Measurements from ENCODE around the gene KLHL29. TPM values are rescaled to one million over a fixed set of nuclear protein-coding genes. Genes with fewer than 3 reads are reported as not detected.

The KLHL29 gene
- total RNA-seq, 1 experiment from 2014 or later: 6.4 TPM

GRCh38 chr2:23361152-23361551 is 23.8 kb upstream of the KLHL29 start:
- no peak for DNase-seq (ENCODE audit: low read depth, low spot score)
- in situ Hi-C loops (cut with HindIII; ENCODE audit: low pct_unique_long_range_greater_than_20kb, low sequenced_read_pairs): no loop called here

- no peak for DNase-seq (ENCODE audit: low read depth, low spot score)
These were observed 21.7 kb upstream of the KLHL29 start for GRCh38 chr2:23363268-23363667.

GRCh38 chr2:23363831-23364230 is 21.1 kb upstream of the KLHL29 start:
- peak; percentile 88 for DNase-seq (ENCODE audit: low read depth, low spot score)

More at GRCh38 chr2:23363268-23363667, 21.7 kb upstream of the KLHL29 start:
- in situ Hi-C loops (cut with HindIII; ENCODE audit: low pct_unique_long_range_greater_than_20kb, low sequenced_read_pairs): no loop called here

GRCh38 chr2:23366720-23367119 is 18.3 kb upstream of the KLHL29 start:
- DNase-seq (ENCODE audit: low read depth, low spot score): peak; percentile 40
- in situ Hi-C loops (cut with HindIII; ENCODE audit: low pct_unique_long_range_greater_than_20kb, low sequenced_read_pairs): no loop called here

More at GRCh38 chr2:23363831-23364230, 21.1 kb upstream of the KLHL29 start:
- in situ Hi-C loops (cut with HindIII; ENCODE audit: low pct_unique_long_range_greater_than_20kb, low sequenced_read_pairs): no loop called here

- in situ Hi-C loops (cut with HindIII; ENCODE audit: low pct_unique_long_range_greater_than_20kb, low sequenced_read_pairs): no loop called here
- no peak for DNase-seq (ENCODE audit: low read depth, low spot score)
These were observed 17.2 kb upstream of the KLHL29 start for GRCh38 chr2:23367760-23368159.

- no peak for DNase-seq (ENCODE audit: low read depth, low spot score)
- in situ Hi-C loops (cut with HindIII; ENCODE audit: low pct_unique_long_range_greater_than_20kb, low sequenced_read_pairs): no loop called here
These were observed 11.3 kb upstream of the KLHL29 start for GRCh38 chr2:23373666-23374065.

GRCh38 chr2:23375448-23375847 is 9.5 kb upstream of the KLHL29 start:
- peak; percentile 69 for DNase-seq (ENCODE audit: low read depth, low spot score)
- in situ Hi-C loops (cut with HindIII; ENCODE audit: low pct_unique_long_range_greater_than_20kb, low sequenced_read_pairs): no loop called here

- in situ Hi-C loops (cut with HindIII; ENCODE audit: low pct_unique_long_range_greater_than_20kb, low sequenced_read_pairs): no loop called here
- no peak for DNase-seq (ENCODE audit: low read depth, low spot score)
These were observed 8.9 kb upstream of the KLHL29 start for GRCh38 chr2:23376075-23376474.

GRCh38 chr2:23376972-23377371 is 8.0 kb upstream of the KLHL29 start:
- in situ Hi-C loops (cut with HindIII; ENCODE audit: low pct_unique_long_range_greater_than_20kb, low sequenced_read_pairs): no loop called here
- no peak for DNase-seq (ENCODE audit: low read depth, low spot score)

- in situ Hi-C loops (cut with HindIII; ENCODE audit: low pct_unique_long_range_greater_than_20kb, low sequenced_read_pairs): no loop called here
- no peak for DNase-seq (ENCODE audit: low read depth, low spot score)
These were observed 7.2 kb upstream of the KLHL29 start for GRCh38 chr2:23377771-23378170.

- in situ Hi-C loops (cut with HindIII; ENCODE audit: low pct_unique_long_range_greater_than_20kb, low sequenced_read_pairs): no loop called here
These were observed 6.5 kb upstream of the KLHL29 start for GRCh38 chr2:23378496-23378895.

GRCh38 chr2:23379220-23379695 is 5.7 kb upstream of the KLHL29 start:
- in situ Hi-C loops (cut with HindIII; ENCODE audit: low pct_unique_long_range_greater_than_20kb, low sequenced_read_pairs): no loop called here
- no peak for DNase-seq (ENCODE audit: low read depth, low spot score)

More at GRCh38 chr2:23378496-23378895, 6.5 kb upstream of the KLHL29 start:
- no peak for DNase-seq (ENCODE audit: low read depth, low spot score)

GRCh38 chr2:23380562-23381065 is 4.4 kb upstream of the KLHL29 start:
- peak; percentile 31 for DNase-seq (ENCODE audit: low read depth, low spot score)
- in situ Hi-C loops (cut with HindIII; ENCODE audit: low pct_unique_long_range_greater_than_20kb, low sequenced_read_pairs): no loop called here

GRCh38 chr2:23381084-23381483 is 3.9 kb upstream of the KLHL29 start:
- DNase-seq (ENCODE audit: low read depth, low spot score): peak; percentile 44
- in situ Hi-C loops (cut with HindIII; ENCODE audit: low pct_unique_long_range_greater_than_20kb, low sequenced_read_pairs): no loop called here

GRCh38 chr2:23381485-23381884 is 3.5 kb upstream of the KLHL29 start:
- in situ Hi-C loops (cut with HindIII; ENCODE audit: low pct_unique_long_range_greater_than_20kb, low sequenced_read_pairs): no loop called here
- DNase-seq (ENCODE audit: low read depth, low spot score): no peak

- in situ Hi-C loops (cut with HindIII; ENCODE audit: low pct_unique_long_range_greater_than_20kb, low sequenced_read_pairs): no loop called here
- no peak for DNase-seq (ENCODE audit: low read depth, low spot score)
These were observed 1.9 kb upstream of the KLHL29 start for GRCh38 chr2:23383100-23383499.

- in situ Hi-C loops (cut with HindIII; ENCODE audit: low pct_unique_long_range_greater_than_20kb, low sequenced_read_pairs): no loop called here
- DNase-seq (ENCODE audit: low read depth, low spot score): peak; percentile 42
These were observed 370 bp downstream of the KLHL29 start for GRCh38 chr2:23385351-23385747.

- in situ Hi-C loops (cut with HindIII; ENCODE audit: low pct_unique_long_range_greater_than_20kb, low sequenced_read_pairs): no loop called here
- no peak for DNase-seq (ENCODE audit: low read depth, low spot score)
These were observed 864 bp downstream of the KLHL29 start for GRCh38 chr2:23385748-23386338.

Measured in SK-MEL-5 (cell line).